Heart left ventricle (tissue), 13 donors: Measurements from ENCODE around the gene SHROOM1.

Experiments
- POLR2A ChIP-seq, 2 donors: fragments of 450-650 bp; IDR thresholded peaks; one replicate each; pipeline ENCODE4 v1.6.1; 2017; ENCODE audit warnings: antibody characterized with exemption in 2 of 2, mild to moderate bottlenecking in 2 of 2, moderate library complexity in 2 of 2
- TF ChIP-seq, protein P1 (sequence below), 12 donors: fragments of 200-600 bp; sonication (generic) in 4 of 12; IDR thresholded peaks; one replicate each; pipeline versions ENCODE4 v1.5.0 to v1.8.0; 2018 to 2022; ENCODE audit warnings: antibody characterized with exemption in 12 of 12, mild to moderate bottlenecking in 5 of 12
- donor health status: ischemic (EF 13 %, LVEDD 7.1; RV severe dilation, severe dysfunction).
- donor health status: DM: no; HTN: yes; CAD: no.
- donor health status: DM: no; HTN: no; CAD: no.
- donor health status: ischemic (EF 25% LVEDD 6.9; RV normal size, moderate dysfunction).
- donor health status: ischemic (EF 25% LVEDD 5.7; RV mildly dilated, moderate dysfunction).
- donor health status: ischemic (EF 35%, LVEDD 5.7; RV mildly dilated, moderate dysfunction).
- donor health status: nonischemic (EF 11% LVEDD 7.7; RV severe dilation, severe dysfunction).
- donor health status: DM: yes; HTN: yes; CAD: no.
- donor health status: PGD.
- donor health status: ischemic (EF 29% LVEDD 5.4; RV normal size, mild dysfunction).
- donor health status: nonischemic (EF 23%, LVEDD 6.1; RV moderate dilation, normal function).

DNA sequence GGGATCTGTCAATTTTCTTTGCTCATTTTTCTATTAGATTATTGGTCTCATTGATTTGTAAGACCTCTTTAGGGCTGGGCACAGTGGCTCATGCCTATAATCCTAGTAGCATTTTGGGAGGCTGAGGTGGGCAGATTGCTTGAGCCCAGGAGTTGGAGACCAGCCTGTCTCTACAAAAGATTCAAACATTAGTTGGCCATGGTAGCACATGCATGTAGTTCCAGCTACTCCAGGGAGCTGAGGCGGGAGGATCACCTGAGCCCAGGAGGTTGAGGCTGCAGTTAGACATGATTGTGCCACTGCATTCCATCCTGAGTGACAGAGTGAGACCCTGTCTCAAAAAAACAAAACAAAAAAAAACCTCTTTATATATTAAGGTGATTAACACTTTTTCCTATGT is 6.4 kb upstream of the SHROOM1 start:
- TF ChIP-seq, protein P1, sequence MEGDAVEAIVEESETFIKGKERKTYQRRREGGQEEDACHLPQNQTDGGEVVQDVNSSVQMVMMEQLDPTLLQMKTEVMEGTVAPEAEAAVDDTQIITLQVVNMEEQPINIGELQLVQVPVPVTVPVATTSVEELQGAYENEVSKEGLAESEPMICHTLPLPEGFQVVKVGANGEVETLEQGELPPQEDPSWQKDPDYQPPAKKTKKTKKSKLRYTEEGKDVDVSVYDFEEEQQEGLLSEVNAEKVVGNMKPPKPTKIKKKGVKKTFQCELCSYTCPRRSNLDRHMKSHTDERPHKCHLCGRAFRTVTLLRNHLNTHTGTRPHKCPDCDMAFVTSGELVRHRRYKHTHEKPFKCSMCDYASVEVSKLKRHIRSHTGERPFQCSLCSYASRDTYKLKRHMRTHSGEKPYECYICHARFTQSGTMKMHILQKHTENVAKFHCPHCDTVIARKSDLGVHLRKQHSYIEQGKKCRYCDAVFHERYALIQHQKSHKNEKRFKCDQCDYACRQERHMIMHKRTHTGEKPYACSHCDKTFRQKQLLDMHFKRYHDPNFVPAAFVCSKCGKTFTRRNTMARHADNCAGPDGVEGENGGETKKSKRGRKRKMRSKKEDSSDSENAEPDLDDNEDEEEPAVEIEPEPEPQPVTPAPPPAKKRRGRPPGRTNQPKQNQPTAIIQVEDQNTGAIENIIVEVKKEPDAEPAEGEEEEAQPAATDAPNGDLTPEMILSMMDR (IDR thresholded peaks at IDR 0.05), result no peak
- TF ChIP-seq POLR2A (IDR thresholded peaks at IDR 0.05), result no peak
